ENCODE data around the gene ADAMTS20. TPM values are rescaled to one million over a fixed set of nuclear protein-coding genes. Genes with fewer than 3 reads are reported as not detected.

ADAMTS20 gene
- total RNA-seq, 2 donors from 2014 or later: not detected

GRCh38 chr12:43580601-43581000 is 28.6 kb upstream of the ADAMTS20 start:
- no peak for DNase-seq (ENCODE audit: low spot score)
- H3K36me3 ChIP-seq: no peaks in the 10 kb centered on the region
- no peaks in the 10 kb centered on the region for H3K9me3 ChIP-seq
- no peak overlapping the region for H3K4me3 ChIP-seq
- H3K4me1 ChIP-seq: no peaks in the 10 kb centered on the region
- TF ChIP-seq CTCF (IDR thresholded peaks at IDR 0.05): no peak
- H3K27me3 ChIP-seq: no peaks in the 10 kb centered on the region
- no peak overlapping the region for H3K27ac ChIP-seq

- Histone ChIP-seq H3K9me3 (no peaks in the 10 kb centered on the region), H3K27me3 (no peaks in the 10 kb centered on the region), H3K4me3 (no peak overlapping the region), H3K27ac (no peak overlapping the region), H3K36me3 (no peaks in the 10 kb centered on the region), H3K4me1 (no peaks in the 10 kb centered on the region)
- no peak for TF ChIP-seq CTCF (IDR thresholded peaks at IDR 0.05)
- DNase-seq (ENCODE audit: low spot score): no peak
Observed at GRCh38 chr12:43579206-43579605, 27.2 kb upstream of the ADAMTS20 start.

- TF ChIP-seq CTCF (IDR thresholded peaks at IDR 0.05): no peak
- Histone ChIP-seq H3K36me3 (no peaks in the 10 kb centered on the region), H3K27me3 (no peaks in the 10 kb centered on the region), H3K9me3 (no peaks in the 10 kb centered on the region), H3K4me3 (no peak overlapping the region), H3K27ac (no peak overlapping the region), H3K4me1 (no peaks in the 10 kb centered on the region)
- DNase-seq (ENCODE audit: low spot score): no peak
Observed at GRCh38 chr12:43578782-43579181, 26.8 kb upstream of the ADAMTS20 start.

GRCh38 chr12:43577381-43577780 is 25.4 kb upstream of the ADAMTS20 start:
- H3K9me3 ChIP-seq: no peaks in the 10 kb centered on the region

GRCh38 chr12:43576162-43576561 is 24.2 kb upstream of the ADAMTS20 start:
- DNase-seq (ENCODE audit: low spot score): no peak
- no peaks in the 10 kb centered on the region for H3K9me3 ChIP-seq
- no peaks in the 10 kb centered on the region for H3K4me1 ChIP-seq
- H3K27me3 ChIP-seq: no peaks in the 10 kb centered on the region
- no peak overlapping the region for H3K4me3 ChIP-seq
- H3K27ac ChIP-seq: no peak overlapping the region
- TF ChIP-seq CTCF (IDR thresholded peaks at IDR 0.05): no peak
- no peaks in the 10 kb centered on the region for H3K36me3 ChIP-seq

More at GRCh38 chr12:43577381-43577780, 25.4 kb upstream of the ADAMTS20 start:
- Histone ChIP-seq H3K4me3 (no peak overlapping the region), H3K4me1 (no peaks in the 10 kb centered on the region), H3K36me3 (no peaks in the 10 kb centered on the region), H3K27ac (no peak overlapping the region), H3K27me3 (no peaks in the 10 kb centered on the region)
- no peak for TF ChIP-seq CTCF (IDR thresholded peaks at IDR 0.05)
- DNase-seq (ENCODE audit: low spot score): no peak

GRCh38 chr12:43571885-43572284 is 19.9 kb upstream of the ADAMTS20 start:
- no peak for DNase-seq (ENCODE audit: low spot score)
- H3K27ac ChIP-seq: no peak overlapping the region
- H3K4me1 ChIP-seq: no peaks in the 10 kb centered on the region
- no peak overlapping the region for H3K4me3 ChIP-seq
- H3K27me3 ChIP-seq: no peaks in the 10 kb centered on the region
- TF ChIP-seq CTCF (IDR thresholded peaks at IDR 0.05): no peak
- no peaks in the 10 kb centered on the region for H3K36me3 ChIP-seq
- H3K9me3 ChIP-seq: no peaks in the 10 kb centered on the region
